Astrocyte (in vitro differentiated cells and primary cell): ENCODE measurements around the gene ARMH3. TPM values are rescaled to one million over a fixed set of nuclear protein-coding genes. Genes with fewer than 3 reads are reported as not detected.

Experiments used
- DNase-seq: peaks from one replicate; pipeline ENCODE4 v3.0.0-alpha.2; 2010; ENCODE audit warnings: low read depth
- FAIRE-seq: peaks from 2 replicates; lab custom pipeline; 2011; peaks lifted over from hg19 to GRCh38; lab: Jason Lieb, UNC
- H2AFZ ChIP-seq: 2 replicates; pipeline ENCODE4 v1.6.0; 2012; ENCODE audit warnings: low read depth, low read length, inconsistent platforms
- H3K27ac ChIP-seq: 2 replicates; pipeline ENCODE4 v1.5.1; 2011; ENCODE audit warnings: low read depth, low read length, inconsistent platforms
- H3K27me3 ChIP-seq: 2 replicates; pipeline ENCODE4 v1.6.0; 2011; ENCODE audit warnings: low read length, inconsistent platforms; ENCODE audit not compliant: insufficient read depth
- H3K36me3 ChIP-seq: 2 replicates; pipeline ENCODE4 v1.5.1; 2011; ENCODE audit warnings: low read length, inconsistent platforms; ENCODE audit not compliant: insufficient read depth
- H3K4me1 ChIP-seq: 2 replicates; pipeline ENCODE4 v1.5.1; 2011; ENCODE audit warnings: low read length, inconsistent platforms; ENCODE audit not compliant: insufficient read depth
- H3K4me2 ChIP-seq: 2 replicates; pipeline ENCODE4 v1.6.0; 2012; ENCODE audit warnings: low read length, inconsistent platforms
- H3K4me3 ChIP-seq: 2 replicates; pipeline ENCODE4 v1.5.1; 2011; ENCODE audit warnings: low read depth, mild to moderate bottlenecking, low read length, inconsistent platforms; ENCODE audit not compliant: insufficient read depth
- H3K79me2 ChIP-seq: 2 replicates; pipeline ENCODE4 v1.6.0; 2012; ENCODE audit warnings: mild to moderate bottlenecking, low read length, inconsistent platforms; ENCODE audit not compliant: insufficient read depth
- H3K9ac ChIP-seq: 2 replicates; pipeline ENCODE4 v1.6.0; 2012; ENCODE audit warnings: mild to moderate bottlenecking, low read length, inconsistent platforms
- H3K9me3 ChIP-seq: 2 replicates; pipeline ENCODE4 v1.5.1; 2012; ENCODE audit warnings: low read depth, mild to moderate bottlenecking, low read length, inconsistent platforms; ENCODE audit not compliant: insufficient read depth
- H4K20me1 ChIP-seq: 2 replicates; pipeline ENCODE4 v1.6.0; 2012; ENCODE audit warnings: low read length, inconsistent platforms; ENCODE audit not compliant: insufficient read depth
- H3K27ac Mint-ChIP-seq: one replicate; pipeline ENCODE4 v1.8.0; 2021; ENCODE audit warnings: mild to moderate bottlenecking, mixed read lengths; ENCODE audit not compliant: unreplicated experiment
- H3K27me3 Mint-ChIP-seq: one replicate; pipeline ENCODE4 v1.8.0; 2021; ENCODE audit warnings: low read depth, mixed read lengths; ENCODE audit not compliant: unreplicated experiment
- H3K36me3 Mint-ChIP-seq: one replicate; pipeline ENCODE4 v1.8.0; 2021; ENCODE audit warnings: low read depth, mixed read lengths; ENCODE audit not compliant: unreplicated experiment
- H3K4me1 Mint-ChIP-seq: one replicate; pipeline ENCODE4 v1.8.0; 2021; ENCODE audit warnings: low read depth, mixed read lengths; ENCODE audit not compliant: unreplicated experiment
- H3K4me3 Mint-ChIP-seq: one replicate; pipeline ENCODE4 v1.8.0; 2021; ENCODE audit warnings: mild to moderate bottlenecking, moderate library complexity, mixed read lengths; ENCODE audit not compliant: unreplicated experiment
- H3K9me3 Mint-ChIP-seq: one replicate; pipeline ENCODE4 v1.8.0; 2021; ENCODE audit warnings: mild to moderate bottlenecking, mixed read lengths; ENCODE audit not compliant: unreplicated experiment
- EZH2 ChIP-seq: IDR thresholded peaks from 2 replicates; pipeline ENCODE4 v1.6.1; 2012; ENCODE audit warnings: mild to moderate bottlenecking, low read length, inconsistent platforms; ENCODE audit not compliant: insufficient read depth
- total RNA-seq: library from RNA; stranded (reverse); gene quantifications from 2 replicates; pipeline ENCODE4 v1.2.1, GENCODE V29; 2021
- TF ChIP-seq, protein P1 (sequence below): IDR thresholded peaks from 2 replicates; pipeline ENCODE4 v1.5.1; 2011; ENCODE audit warnings: low read depth, mild to moderate bottlenecking, inconsistent platforms, low read length, moderate library complexity; ENCODE audit not compliant: insufficient read depth

ARMH3 gene
- total RNA-seq, 1 donor from 2014 or later: 22.6 TPM

GRCh38 chr10:101839416-101840063 lies 216.4 kb downstream of the ARMH3 start:
- peaks cover 60% of the 10 kb centered on the region for H4K20me1 ChIP-seq
- peaks cover 8% of the 10 kb centered on the region for H3K27me3 ChIP-seq
- H3K36me3 ChIP-seq: no peaks in the 10 kb centered on the region
- no peak overlapping the region for H3K27ac Mint-ChIP-seq
- peak overlapping the region; percentile 95 for H3K4me2 ChIP-seq
- H2AFZ ChIP-seq: no peak overlapping the region
- DNase-seq (no peak), FAIRE-seq (no peak)
- H3K4me1 ChIP-seq: peaks cover 15% of the 10 kb centered on the region
- H3K4me3 Mint-ChIP-seq: peak overlapping the region; percentile 76
- H3K4me3 ChIP-seq: peak overlapping the region; percentile 29
- peaks cover 13% of the 10 kb centered on the region for H3K27me3 Mint-ChIP-seq
- H3K9me3 Mint-ChIP-seq: no peaks in the 10 kb centered on the region
- TF ChIP-seq, protein P1, sequence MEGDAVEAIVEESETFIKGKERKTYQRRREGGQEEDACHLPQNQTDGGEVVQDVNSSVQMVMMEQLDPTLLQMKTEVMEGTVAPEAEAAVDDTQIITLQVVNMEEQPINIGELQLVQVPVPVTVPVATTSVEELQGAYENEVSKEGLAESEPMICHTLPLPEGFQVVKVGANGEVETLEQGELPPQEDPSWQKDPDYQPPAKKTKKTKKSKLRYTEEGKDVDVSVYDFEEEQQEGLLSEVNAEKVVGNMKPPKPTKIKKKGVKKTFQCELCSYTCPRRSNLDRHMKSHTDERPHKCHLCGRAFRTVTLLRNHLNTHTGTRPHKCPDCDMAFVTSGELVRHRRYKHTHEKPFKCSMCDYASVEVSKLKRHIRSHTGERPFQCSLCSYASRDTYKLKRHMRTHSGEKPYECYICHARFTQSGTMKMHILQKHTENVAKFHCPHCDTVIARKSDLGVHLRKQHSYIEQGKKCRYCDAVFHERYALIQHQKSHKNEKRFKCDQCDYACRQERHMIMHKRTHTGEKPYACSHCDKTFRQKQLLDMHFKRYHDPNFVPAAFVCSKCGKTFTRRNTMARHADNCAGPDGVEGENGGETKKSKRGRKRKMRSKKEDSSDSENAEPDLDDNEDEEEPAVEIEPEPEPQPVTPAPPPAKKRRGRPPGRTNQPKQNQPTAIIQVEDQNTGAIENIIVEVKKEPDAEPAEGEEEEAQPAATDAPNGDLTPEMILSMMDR: no peak
- no peak for TF ChIP-seq EZH2
- H3K9me3 ChIP-seq: no peaks in the 10 kb centered on the region
- no peak overlapping the region for H3K27ac ChIP-seq
- H3K79me2 ChIP-seq: no peaks in the 10 kb centered on the region
- peaks cover 5% of the 10 kb centered on the region for H3K36me3 Mint-ChIP-seq
- no peak overlapping the region for H3K9ac ChIP-seq
- peaks cover 14% of the 10 kb centered on the region for H3K4me1 Mint-ChIP-seq

- TF ChIP-seq EZH2: no peak
- H3K4me1 Mint-ChIP-seq: peaks cover 11% of the 10 kb centered on the region
- H3K27me3 ChIP-seq: peaks cover 4% of the 10 kb centered on the region
- H3K4me3 ChIP-seq: no peak overlapping the region
- no peaks in the 10 kb centered on the region for H3K36me3 ChIP-seq
- peaks cover 9% of the 10 kb centered on the region for H3K27me3 Mint-ChIP-seq
- H3K27ac Mint-ChIP-seq: no peak overlapping the region
- no peak overlapping the region for H2AFZ ChIP-seq
- H3K9me3 Mint-ChIP-seq: no peaks in the 10 kb centered on the region
- no peaks in the 10 kb centered on the region for H3K9me3 ChIP-seq
- H3K9ac ChIP-seq: no peak overlapping the region
- peaks cover 55% of the 10 kb centered on the region for H4K20me1 ChIP-seq
- DNase-seq (no peak), FAIRE-seq (no peak)
- H3K4me3 Mint-ChIP-seq: no peak overlapping the region
- peak overlapping the region; percentile 95 for H3K4me2 ChIP-seq
- no peak overlapping the region for H3K27ac ChIP-seq
- peaks cover 15% of the 10 kb centered on the region for H3K4me1 ChIP-seq
- no peaks in the 10 kb centered on the region for H3K79me2 ChIP-seq
- H3K36me3 Mint-ChIP-seq: peaks cover under 1% of the 10 kb centered on the region
Measured at GRCh38 chr10:101839002-101839401, 217.0 kb downstream of the ARMH3 start.

DNA sequence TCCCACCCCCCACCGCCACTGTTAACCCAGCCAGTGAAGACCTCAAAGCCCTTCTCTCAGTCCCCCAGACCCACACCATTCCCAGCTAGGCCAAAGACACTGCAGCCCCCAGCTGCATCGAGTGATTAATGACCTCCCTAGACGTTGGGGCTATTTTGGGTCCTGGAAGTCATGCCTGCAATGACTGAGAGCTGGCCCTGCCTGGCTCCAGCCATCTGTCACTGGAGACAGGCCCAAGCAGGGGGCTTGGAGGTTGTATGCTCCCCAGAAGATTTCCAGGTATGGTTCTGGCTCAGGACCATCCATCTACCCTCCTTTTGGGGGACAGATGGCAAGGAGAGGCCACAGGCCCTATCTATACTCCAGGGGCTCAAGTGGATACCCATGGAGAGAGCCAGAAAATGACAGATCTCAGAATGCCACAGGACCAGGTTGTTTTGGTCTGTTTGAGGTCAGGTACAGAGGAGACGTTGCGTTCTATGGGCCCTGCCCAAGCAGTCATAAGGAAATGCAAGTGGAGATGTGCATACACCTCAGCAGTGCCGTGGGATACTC lies 217.5 kb downstream of the ARMH3 start:
- H3K4me2 ChIP-seq: no peak overlapping the region

More for the DNA sequence above, 217.5 kb downstream of the ARMH3 start:
- Histone ChIP-seq H4K20me1 (peaks cover 55% of the 10 kb centered on the region), H3K4me1 (peaks cover 15% of the 10 kb centered on the region), H3K9me3 (no peaks in the 10 kb centered on the region), H3K27ac (no peak overlapping the region), H3K36me3 (no peaks in the 10 kb centered on the region), H3K9ac (no peak overlapping the region), H2AFZ (no peak overlapping the region), H3K27me3 (peaks cover 4% of the 10 kb centered on the region), H3K79me2 (no peaks in the 10 kb centered on the region), H3K4me3 (no peak overlapping the region)
- Mint-ChIP-seq H3K4me3 (no peak overlapping the region), H3K4me1 (peaks cover 11% of the 10 kb centered on the region), H3K36me3 (peaks cover 2% of the 10 kb centered on the region), H3K9me3 (no peaks in the 10 kb centered on the region), H3K27ac (no peak overlapping the region), H3K27me3 (peaks cover 9% of the 10 kb centered on the region)
- FAIRE-seq: no peak
- DNase-seq: no peak
- TF ChIP-seq, protein P1: no peak
- TF ChIP-seq EZH2: no peak
